ENCODE data around the gene ABCC11. TPM values are rescaled to one million over a fixed set of nuclear protein-coding genes. Genes with fewer than 3 reads are reported as not detected.

Gene ABCC11
- total and polyA plus RNA-seq, 2 donors (not counting 1 experiment from before 2014, with no cell fraction given), result 0.09 TPM; not detected in 1

DNA sequence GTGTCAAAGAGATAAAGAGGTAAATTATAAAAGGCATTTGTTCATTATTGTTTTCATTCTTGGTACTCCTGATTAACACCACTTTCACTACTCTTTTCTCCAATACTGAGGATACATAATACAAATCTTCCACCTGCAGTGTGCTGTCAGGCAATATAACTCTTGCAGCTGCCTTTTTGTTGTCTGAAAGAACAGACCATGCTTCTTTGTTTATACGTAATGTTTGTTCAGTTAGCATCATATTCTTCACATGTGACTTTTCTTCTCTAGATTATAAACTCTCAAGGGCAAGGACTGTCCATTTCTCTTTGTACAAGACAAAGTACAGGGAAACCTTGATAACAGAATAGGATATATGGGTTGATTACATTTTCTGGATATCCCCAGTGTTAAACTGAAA is 14.2 kb upstream of the ABCC11 start:
- Mint-ChIP-seq H3K4me3 (no peak overlapping the region), H3K27me3 (no peaks in the 10 kb centered on the region), H3K27ac (no peak overlapping the region), H3K4me1 (no peaks in the 10 kb centered on the region), H3K9me3 (ENCODE audit: insufficient read depth) (peaks cover 7% of the 10 kb centered on the region)
- Histone ChIP-seq H3K9ac (ENCODE audit: low read length) (no peak overlapping the region), H3K4me2 (replicated peaks; ENCODE audit: low read depth, low read length, poor library complexity, severe bottlenecking) (no peak overlapping the region), H4K20me1 (ENCODE audit: control insufficient read depth, insufficient read depth, low read length, poor library complexity, severe bottlenecking) (no peaks in the 10 kb centered on the region), H3K9me3 (ENCODE audit: control extremely low read depth in 1 of 3, control insufficient read depth in 2 of 3, insufficient read depth in 1 of 3, low read length in 2 of 3) (peaks cover 0 to 6% (median 5%) of the 10 kb centered on the region in 3 donors), H3K79me2 (ENCODE audit: control insufficient read depth, insufficient read depth, low read length) (no peaks in the 10 kb centered on the region), H3K27me3 (replicated peaks in 1 of 4; ENCODE audit: control extremely low read depth in 1 of 4, control insufficient read depth in 3 of 4, insufficient read depth in 4 of 4, low read length in 3 of 4) (no peaks in the 10 kb centered on the region), H3K4me1 (ENCODE audit: control insufficient read depth in 2 of 2, insufficient read depth in 2 of 2, low read length in 2 of 2) (no peaks in the 10 kb centered on the region), H3K36me3 (replicated peaks in 1 of 2; ENCODE audit: control extremely low read depth in 1 of 2, control insufficient read depth in 1 of 2, extremely low read depth in 1 of 2, insufficient read depth in 2 of 2, low read length in 1 of 2) (peaks cover 17 to 64% of the 10 kb centered on the region in 2 experiments), H2AFZ (ENCODE audit: insufficient read depth, low read depth, low read length, poor library complexity, severe bottlenecking) (no peak overlapping the region), H3K4me3 (ENCODE audit: control extremely low read depth in 1 of 5, extremely low read depth in 1 of 5, insufficient read depth in 1 of 5, low read depth in 2 of 5, low read length in 4 of 5) (no peak overlapping the region), H3K27ac (ENCODE audit: low read length in 2 of 2) (no peak overlapping the region)
- ATAC-seq (ENCODE audit: low read depth) (no peak), DNase-seq (no peak)
- TF ChIP-seq EZH2 (IDR thresholded peaks at IDR 0.05; ENCODE audit: borderline replicate concordance, insufficient read depth, low read depth, low read length, poor library complexity, severe bottlenecking), result no peak
- TF ChIP-seq, protein P1, sequence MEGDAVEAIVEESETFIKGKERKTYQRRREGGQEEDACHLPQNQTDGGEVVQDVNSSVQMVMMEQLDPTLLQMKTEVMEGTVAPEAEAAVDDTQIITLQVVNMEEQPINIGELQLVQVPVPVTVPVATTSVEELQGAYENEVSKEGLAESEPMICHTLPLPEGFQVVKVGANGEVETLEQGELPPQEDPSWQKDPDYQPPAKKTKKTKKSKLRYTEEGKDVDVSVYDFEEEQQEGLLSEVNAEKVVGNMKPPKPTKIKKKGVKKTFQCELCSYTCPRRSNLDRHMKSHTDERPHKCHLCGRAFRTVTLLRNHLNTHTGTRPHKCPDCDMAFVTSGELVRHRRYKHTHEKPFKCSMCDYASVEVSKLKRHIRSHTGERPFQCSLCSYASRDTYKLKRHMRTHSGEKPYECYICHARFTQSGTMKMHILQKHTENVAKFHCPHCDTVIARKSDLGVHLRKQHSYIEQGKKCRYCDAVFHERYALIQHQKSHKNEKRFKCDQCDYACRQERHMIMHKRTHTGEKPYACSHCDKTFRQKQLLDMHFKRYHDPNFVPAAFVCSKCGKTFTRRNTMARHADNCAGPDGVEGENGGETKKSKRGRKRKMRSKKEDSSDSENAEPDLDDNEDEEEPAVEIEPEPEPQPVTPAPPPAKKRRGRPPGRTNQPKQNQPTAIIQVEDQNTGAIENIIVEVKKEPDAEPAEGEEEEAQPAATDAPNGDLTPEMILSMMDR (IDR thresholded peaks at IDR 0.05), result no peak
- ChIA-PET CTCF (no interaction called here), POLR2A (no interaction called here)
- intact Hi-C loops (cut with micrococcal nuclease), result no loop called here
- no CpG with 5 or more reads among the region's 1 CpG for WGBS (ENCODE audit: insufficient coverage)

DNA sequence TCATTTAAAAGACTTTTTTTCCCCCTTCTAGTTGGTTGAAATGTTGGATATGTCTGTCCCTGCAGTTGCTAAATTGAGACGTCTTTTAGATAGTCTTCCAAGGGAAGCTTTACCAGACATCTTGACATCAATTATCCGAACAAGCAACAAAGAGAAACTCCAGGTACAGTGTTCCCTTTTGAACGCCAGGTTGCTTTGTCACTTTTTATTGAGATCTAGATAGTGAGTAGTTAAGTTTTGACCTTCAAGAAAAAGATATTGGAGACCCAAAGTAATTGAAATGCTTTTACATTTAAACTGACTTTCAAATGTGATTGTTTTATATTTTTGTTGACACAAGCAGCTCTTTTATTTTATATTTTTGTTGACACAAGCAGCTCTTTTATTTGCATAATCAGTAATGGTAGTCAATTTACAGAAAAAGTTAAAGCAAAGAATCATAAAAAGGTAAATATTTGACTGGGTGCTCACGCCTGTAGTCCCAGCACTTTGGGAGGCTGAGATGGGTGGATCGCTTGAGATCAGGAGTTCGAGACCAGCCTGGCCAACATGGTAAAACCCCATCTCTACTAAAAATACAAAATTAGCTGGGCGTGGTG is 9.3 kb upstream of the ABCC11 start:
- peaks cover 12 to 55% of the 10 kb centered on the region in 2 experiments for H3K36me3 ChIP-seq (replicated peaks in 1 of 2; ENCODE audit: control extremely low read depth in 1 of 2, control insufficient read depth in 1 of 2, extremely low read depth in 1 of 2, insufficient read depth in 2 of 2, low read length in 1 of 2)
- H3K4me3 ChIP-seq (ENCODE audit: control extremely low read depth in 1 of 5, extremely low read depth in 1 of 5, insufficient read depth in 1 of 5, low read depth in 2 of 5, low read length in 4 of 5), result no peak overlapping the region
- no peaks in the 10 kb centered on the region for H3K79me2 ChIP-seq (ENCODE audit: control insufficient read depth, insufficient read depth, low read length)
- H3K4me2 ChIP-seq (replicated peaks; ENCODE audit: low read depth, low read length, poor library complexity, severe bottlenecking), result no peak overlapping the region
- Mint-ChIP-seq H3K27ac (no peak overlapping the region), H3K9me3 (ENCODE audit: insufficient read depth) (no peaks in the 10 kb centered on the region), H3K4me1 (no peaks in the 10 kb centered on the region), H3K4me3 (no peak overlapping the region), H3K27me3 (no peaks in the 10 kb centered on the region)
- no peak overlapping the region for H2AFZ ChIP-seq (ENCODE audit: insufficient read depth, low read depth, low read length, poor library complexity, severe bottlenecking)
- H3K9me3 ChIP-seq (ENCODE audit: control extremely low read depth in 1 of 3, control insufficient read depth in 2 of 3, insufficient read depth in 1 of 3, low read length in 2 of 3), result no peaks in the 10 kb centered on the region
- H3K27me3 ChIP-seq (replicated peaks in 1 of 4; ENCODE audit: control extremely low read depth in 1 of 4, control insufficient read depth in 3 of 4, insufficient read depth in 4 of 4, low read length in 3 of 4), result no peaks in the 10 kb centered on the region
- no peak for ATAC-seq (ENCODE audit: low read depth)
- TF ChIP-seq EZH2 (IDR thresholded peaks at IDR 0.05; ENCODE audit: borderline replicate concordance, insufficient read depth, low read depth, low read length, poor library complexity, severe bottlenecking), result no peak
- TF ChIP-seq, protein P1 (IDR thresholded peaks at IDR 0.05), result no peak
- DNase-seq, result no peak
- no CpG with 5 or more reads among the region's 7 CpGs for WGBS (ENCODE audit: insufficient coverage)
- CTCF ChIA-PET, result no interaction called here
- H3K4me1 ChIP-seq (ENCODE audit: control insufficient read depth in 2 of 2, insufficient read depth in 2 of 2, low read length in 2 of 2), result no peaks in the 10 kb centered on the region
- intact Hi-C loops (cut with micrococcal nuclease), result no loop called here
- no peak overlapping the region for H3K27ac ChIP-seq (ENCODE audit: low read length in 2 of 2)
- H4K20me1 ChIP-seq (ENCODE audit: control insufficient read depth, insufficient read depth, low read length, poor library complexity, severe bottlenecking), result peaks cover 4% of the 10 kb centered on the region
- no peak overlapping the region for H3K9ac ChIP-seq (ENCODE audit: low read length)
- POLR2A ChIA-PET, result no interaction called here
